Activated B cell treated with CpG ODN at 0.5 μM for 24 hours (primary cell): ENCODE results near the gene NAP1L1. TPM values are rescaled to one million over a fixed set of nuclear protein-coding genes. Genes with fewer than 3 reads are reported as not detected.

Experiments
- ATAC-seq: fragments of 200-7000 bp; cut with Tn5 transposase; one replicate; pipeline ENCODE4 v1.10.0; 2021; ENCODE audit warnings: low read depth, mild to moderate bottlenecking, moderate library complexity
- CTCF ChIA-PET: fragments of 350-600 bp; sonication (Branson Sonifier 250); formaldehyde crosslinking; loops from one replicate; lab custom pipeline; 2021; ENCODE audit warnings: antibody characterized with exemption; lab: Charles Lee
- POLR2A ChIA-PET: fragments of 350-600 bp; sonication (Branson Sonifier 250); formaldehyde crosslinking; loops from one replicate; lab custom pipeline; 2021; ENCODE audit warnings: antibody characterized with exemption; lab: Charles Lee
- DNase-seq: peaks from one replicate; pipeline ENCODE4 v3.0.0; 2022
- H3K27ac Mint-ChIP-seq: one replicate; pipeline ENCODE4 v1.8.0; 2020; ENCODE audit warnings: mixed read lengths
- H3K27me3 Mint-ChIP-seq: one replicate; pipeline ENCODE4 v1.8.0; 2021; ENCODE audit warnings: mixed read lengths
- H3K36me3 Mint-ChIP-seq: one replicate; pipeline ENCODE4 v1.8.0; 2021; ENCODE audit warnings: low read depth, mixed read lengths
- H3K4me1 Mint-ChIP-seq: one replicate; pipeline ENCODE4 v1.8.0; 2021; ENCODE audit warnings: mixed read lengths
- H3K4me3 Mint-ChIP-seq: one replicate; pipeline ENCODE4 v1.8.0; 2020; ENCODE audit warnings: mild to moderate bottlenecking, mixed read lengths
- H3K9me3 Mint-ChIP-seq: one replicate; pipeline ENCODE4 v1.8.0; 2020; ENCODE audit warnings: mixed read lengths
- CTCF ChIP-seq: fragments of 200-600 bp; IDR thresholded peaks from one replicate; pipeline ENCODE4 v1.8.0; 2022; ENCODE audit warnings: antibody characterized with exemption, mild to moderate bottlenecking
- intact Hi-C: fragments of 100-400 bp; cut with micrococcal nuclease; formaldehyde crosslinking; loops from one replicate; pipeline ENCODE4 v1.15.1; 2024
- total RNA-seq: library from RNA; stranded (reverse); gene quantifications from 2 replicates; pipeline ENCODE4 v1.2.3, GENCODE V29; 2022

Gene NAP1L1
- total RNA-seq, 1 donor from 2014 or later, result 1,185 TPM

GRCh38 chr12:76031414-76032042 lies 53.0 kb downstream of the NAP1L1 start, which contains the start of gene PHLDA1:
PHLDA1 (minus strand) TSS chr12:76031776.
- Mint-ChIP-seq H3K36me3 (no peaks in the 10 kb centered on the region), H3K9me3 (no peaks in the 10 kb centered on the region), H3K27ac (peak within 1 kb of the TSS; percentile 84), H3K27me3 (peaks cover 18% of the 10 kb centered on the region), H3K4me3 (peak within 1 kb of the TSS; percentile 89), H3K4me1 (peaks cover 22% of the 10 kb centered on the region)
- DNase-seq (peak; percentile 84), ATAC-seq (peak; percentile 85)
- CTCF ChIA-PET, result interaction anchor here (0.6 to 3.8 kb wide), 14 partner anchors 10 to 559 kb away, joined by 3 to 40 read pairs (median 3); partner anchors contain the start of gene GLIPR1
- POLR2A ChIA-PET, result interaction anchor here (0.6 to 3.0 kb wide), 29 partner anchors 9 to 697 kb away, joined by 3 to 30 read pairs (median 4); partner anchors contain the start of genes BBS10, GLIPR1, GLIPR1L1 and KRR1
- TF ChIP-seq CTCF, result no peak
- intact Hi-C loops, result loop anchor here (1.0 to 10.0 kb wide), 17 partner anchors 11 to 731 kb away; partner anchors contain the start of genes GLIPR1L1, GLIPR1L2, KRR1 and OSBPL8

GRCh38 chr12:76031081-76031413 lies 53.4 kb downstream of the NAP1L1 start:
- H3K27ac Mint-ChIP-seq, result no peak overlapping the region

GRCh38 chr12:76030341-76031080 lies 54.0 kb downstream of the NAP1L1 start:
- Mint-ChIP-seq H3K27me3 (peaks cover 28% of the 10 kb centered on the region), H3K36me3 (no peaks in the 10 kb centered on the region), H3K4me3 (peak overlapping the region; percentile 89), H3K27ac (peak overlapping the region; percentile 70), H3K9me3 (no peaks in the 10 kb centered on the region), H3K4me1 (peaks cover 22% of the 10 kb centered on the region)
- TF ChIP-seq CTCF, result no peak
- POLR2A ChIA-PET, result interaction anchor here (0.8 to 3.0 kb wide), 18 partner anchors 10 to 558 kb away, joined by 3 to 30 read pairs (median 7); partner anchors contain the start of genes BBS10, GLIPR1 and NAP1L1
- ATAC-seq, result peak; percentile 1
- DNase-seq, result peak; percentile 37
- CTCF ChIA-PET, result interaction anchor here (1.1 to 3.8 kb wide), 9 partner anchors 49 to 558 kb away, joined by 3 to 40 read pairs (median 3); no protein-coding TSS in a partner anchor
- intact Hi-C loops, result loop anchor here (1.0 to 10.0 kb wide), 16 partner anchors 10 to 732 kb away; partner anchors contain the start of genes GLIPR1L1, GLIPR1L2, OSBPL8 and ZDHHC17

More at GRCh38 chr12:76031081-76031413, 53.4 kb downstream of the NAP1L1 start:
- no peaks in the 10 kb centered on the region for H3K9me3 Mint-ChIP-seq
- DNase-seq (no peak), ATAC-seq (no peak)
- peak overlapping the region; percentile 89 for H3K4me3 Mint-ChIP-seq
- CTCF ChIA-PET, result interaction anchor here (0.6 to 3.8 kb wide), 12 partner anchors 25 to 559 kb away, joined by 3 to 40 read pairs (median 3); partner anchors contain the start of gene GLIPR1
- H3K27me3 Mint-ChIP-seq, result peaks cover 22% of the 10 kb centered on the region
- H3K4me1 Mint-ChIP-seq, result peaks cover 22% of the 10 kb centered on the region
- no peak for TF ChIP-seq CTCF
- H3K36me3 Mint-ChIP-seq, result no peaks in the 10 kb centered on the region
- intact Hi-C loops, result loop anchor here (1.0 to 10.0 kb wide), 16 partner anchors 11 to 731 kb away; partner anchors contain the start of genes GLIPR1L1, GLIPR1L2, OSBPL8 and ZDHHC17
- POLR2A ChIA-PET, result interaction anchor here (0.6 to 3.0 kb wide), 27 partner anchors 9 to 697 kb away, joined by 3 to 30 read pairs (median 4); partner anchors contain the start of genes BBS10, GLIPR1, GLIPR1L1 and KRR1

- Mint-ChIP-seq H3K27ac (no peak overlapping the region), H3K27me3 (peaks cover 33% of the 10 kb centered on the region), H3K9me3 (no peaks in the 10 kb centered on the region), H3K4me3 (peak overlapping the region; percentile 89), H3K4me1 (peaks cover 25% of the 10 kb centered on the region), H3K36me3 (no peaks in the 10 kb centered on the region)
- intact Hi-C loops, result loop anchor here (2.0 to 10.0 kb wide), 7 partner anchors 215 to 732 kb away; partner anchors contain the start of genes OSBPL8 and ZDHHC17
- ATAC-seq (no peak), DNase-seq (peak; percentile 29)
- TF ChIP-seq CTCF, result no peak
- ChIA-PET CTCF (interaction anchor here (1.1 to 3.8 kb wide), 5 partner anchors 50 to 557 kb away, joined by 3 to 40 read pairs (median 8); no protein-coding TSS in a partner anchor), POLR2A (interaction anchor here (0.8 to 3.0 kb wide), 6 partner anchors 51 to 549 kb away, joined by 5 to 30 read pairs (median 9); partner anchors contain the start of genes GLIPR1 and NAP1L1)
Observed at GRCh38 chr12:76029982-76030340, 54.5 kb downstream of the NAP1L1 start.
